Endothelial cell of umbilical vein (primary cell): ENCODE results near the gene ATP8A2.

Experiments
- EZH2 ChIP-seq: IDR thresholded peaks from 2 replicates; pipeline ENCODE4 v1.6.1; 2012; ENCODE audit warnings: borderline replicate concordance, low read depth, mild to moderate bottlenecking, moderate library complexity, low read length, inconsistent platforms; ENCODE audit not compliant: severe bottlenecking
- FOS ChIP-seq: IDR thresholded peaks from 2 replicates; pipeline ENCODE4 v1.6.1; 2011; ENCODE audit warnings: mild to moderate bottlenecking, low read length, moderate library complexity, borderline replicate concordance; ENCODE audit not compliant: insufficient read depth
- GATA2 ChIP-seq: IDR thresholded peaks from 2 replicates; pipeline ENCODE4 v1.7.0; 2011; ENCODE audit warnings: low read depth, mild to moderate bottlenecking, moderate library complexity, mixed read lengths, low read length; ENCODE audit not compliant: insufficient read length, insufficient read depth
- JUN ChIP-seq: IDR thresholded peaks from 2 replicates; pipeline ENCODE4 v1.6.1; 2011; ENCODE audit warnings: borderline replicate concordance, low read depth; ENCODE audit not compliant: insufficient read length, insufficient read depth
- MYC ChIP-seq: IDR thresholded peaks from one replicate; pipeline ENCODE4 v1.6.1; 2011; ENCODE audit warnings: mild to moderate bottlenecking, low read depth, low read length
- POLR2A ChIP-seq: IDR thresholded peaks from 2 replicates; pipeline ENCODE4 v1.6.1; 2012; ENCODE audit warnings: low read depth, mild to moderate bottlenecking, control low read depth, low read length
- POLR2AphosphoS5 ChIP-seq: IDR thresholded peaks from 2 replicates; pipeline ENCODE4 v1.6.1; 2012; ENCODE audit warnings: low read depth, mild to moderate bottlenecking, control low read depth, low read length, moderate library complexity; ENCODE audit not compliant: insufficient read depth
- TF ChIP-seq, protein P1 (sequence below): IDR thresholded peaks from 2 replicates; pipeline ENCODE4 v1.6.1; 2011; ENCODE audit not compliant: insufficient read depth, insufficient read length
- TF ChIP-seq, protein P2 (sequence below), 2 donors: IDR thresholded peaks; 1 replicate in 1 of 2; 2 replicates in 1 of 2; pipeline ENCODE4 v1.5.1; 2011; ENCODE audit warnings: low read length in 2 of 2, mild to moderate bottlenecking in 2 of 2, moderate library complexity in 2 of 2, control low read depth in 1 of 2, inconsistent platforms in 1 of 2, low read depth in 1 of 2; ENCODE audit not compliant: insufficient read depth in 1 of 2; ENCODE audit errors: extremely low read depth in 1 of 2

DNA sequence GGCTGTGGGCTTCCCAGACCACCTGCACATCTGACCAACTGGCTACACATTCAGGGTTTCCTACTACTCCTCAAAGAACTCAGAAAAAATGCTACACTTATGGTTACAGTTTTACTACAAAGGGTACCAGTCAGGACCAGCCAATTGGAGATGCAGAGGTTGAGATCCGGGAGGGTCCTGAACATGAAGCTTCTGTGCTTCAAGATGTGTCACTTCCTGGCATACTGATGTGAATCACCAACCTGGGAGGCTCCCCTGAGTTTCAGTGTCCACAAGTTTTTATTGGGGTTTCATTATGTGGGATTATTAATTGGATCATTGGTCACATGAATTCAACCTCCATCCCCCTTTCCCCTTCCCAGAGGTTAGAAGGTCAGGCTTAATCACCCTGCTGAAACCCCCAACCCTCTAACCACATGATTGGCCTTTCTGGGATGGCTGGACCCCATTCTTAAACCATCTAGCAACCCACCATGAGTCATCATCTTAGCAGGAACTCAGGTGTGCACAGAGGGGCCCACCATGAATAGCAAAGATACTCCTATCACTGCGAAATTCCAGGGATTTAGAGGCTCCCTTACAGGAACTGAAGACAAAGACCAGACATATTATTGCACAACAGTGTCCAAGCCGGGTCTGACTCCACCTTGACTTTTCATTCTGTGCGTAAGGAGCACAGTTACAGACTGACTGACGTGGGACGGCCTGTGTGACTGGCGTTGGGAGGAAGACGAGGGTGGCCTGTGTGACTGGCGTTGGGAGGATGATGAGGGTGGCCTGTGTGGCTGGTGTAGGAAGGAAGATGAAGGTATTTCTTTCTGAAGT is 90.7 kb downstream of the ATP8A2 start:
- TF ChIP-seq POLR2AphosphoS5 (no peak), POLR2A (no peak), FOS (no peak), MYC (no peak), EZH2 (no peak), GATA2 (no peak), JUN (no peak)
- TF ChIP-seq, protein P1, sequence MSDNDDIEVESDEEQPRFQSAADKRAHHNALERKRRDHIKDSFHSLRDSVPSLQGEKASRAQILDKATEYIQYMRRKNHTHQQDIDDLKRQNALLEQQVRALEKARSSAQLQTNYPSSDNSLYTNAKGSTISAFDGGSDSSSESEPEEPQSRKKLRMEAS = no peak
- TF ChIP-seq, protein P2, sequence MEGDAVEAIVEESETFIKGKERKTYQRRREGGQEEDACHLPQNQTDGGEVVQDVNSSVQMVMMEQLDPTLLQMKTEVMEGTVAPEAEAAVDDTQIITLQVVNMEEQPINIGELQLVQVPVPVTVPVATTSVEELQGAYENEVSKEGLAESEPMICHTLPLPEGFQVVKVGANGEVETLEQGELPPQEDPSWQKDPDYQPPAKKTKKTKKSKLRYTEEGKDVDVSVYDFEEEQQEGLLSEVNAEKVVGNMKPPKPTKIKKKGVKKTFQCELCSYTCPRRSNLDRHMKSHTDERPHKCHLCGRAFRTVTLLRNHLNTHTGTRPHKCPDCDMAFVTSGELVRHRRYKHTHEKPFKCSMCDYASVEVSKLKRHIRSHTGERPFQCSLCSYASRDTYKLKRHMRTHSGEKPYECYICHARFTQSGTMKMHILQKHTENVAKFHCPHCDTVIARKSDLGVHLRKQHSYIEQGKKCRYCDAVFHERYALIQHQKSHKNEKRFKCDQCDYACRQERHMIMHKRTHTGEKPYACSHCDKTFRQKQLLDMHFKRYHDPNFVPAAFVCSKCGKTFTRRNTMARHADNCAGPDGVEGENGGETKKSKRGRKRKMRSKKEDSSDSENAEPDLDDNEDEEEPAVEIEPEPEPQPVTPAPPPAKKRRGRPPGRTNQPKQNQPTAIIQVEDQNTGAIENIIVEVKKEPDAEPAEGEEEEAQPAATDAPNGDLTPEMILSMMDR (IDR thresholded peaks at IDR 0.05; ENCODE audit: extremely low read depth in 1 of 2, insufficient read depth in 1 of 2, low read depth in 1 of 2, low read length in 2 of 2) = no peak
